HK-2 (cell line): ENCODE measurements around the gene NBL1.
"Not testable (repeated sequence)": the region's sequence is repeated elsewhere in the genome, so short reads cannot be mapped to it uniquely, and the experiment has no call there.

Experiments used
- DNase-seq: peaks from one replicate; pipeline ENCODE4 v3.0.0-alpha.2; 2018; ENCODE audit not compliant: unreplicated experiment

Gene NBL1

DNA sequence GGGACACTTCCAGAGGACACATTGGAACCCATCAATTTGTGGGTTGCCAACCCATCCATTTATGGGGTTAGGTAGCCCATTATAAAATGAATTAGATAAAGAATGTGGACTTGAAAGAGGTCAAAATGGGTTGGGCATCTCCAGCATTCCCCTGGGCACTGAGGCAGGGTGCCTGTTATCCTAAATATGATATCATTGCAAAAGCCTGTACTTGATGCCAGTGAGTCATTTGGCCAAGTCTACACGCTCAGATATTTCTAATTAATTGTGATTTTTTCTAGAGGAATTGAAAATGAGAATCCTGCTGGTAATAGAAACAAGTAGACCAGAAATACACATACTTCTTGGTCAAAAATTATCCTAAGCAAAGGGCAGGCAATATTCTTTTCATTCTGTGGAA, 21.9 kb upstream of the NBL1 start:
- DNase-seq = peak; percentile 41

DNA sequence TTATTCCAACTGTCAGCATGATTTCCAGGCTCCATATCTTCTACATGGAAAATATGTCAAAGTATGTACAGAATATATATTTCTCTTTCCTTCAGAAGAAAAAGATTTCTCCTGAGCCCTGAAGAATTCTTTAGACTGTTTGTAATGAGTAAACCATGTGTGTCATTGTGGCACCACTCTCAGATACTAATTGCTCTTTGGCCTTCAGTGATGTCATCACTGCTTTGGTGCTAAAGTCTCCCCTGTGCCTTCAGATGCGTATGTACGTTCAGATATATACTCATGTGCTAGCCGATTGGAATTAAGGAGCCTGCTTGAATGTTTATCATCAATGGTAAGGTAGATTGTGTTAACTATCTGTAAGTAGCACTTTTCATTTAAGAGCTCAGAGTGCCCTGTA, 20.6 kb upstream of the NBL1 start:
- DNase-seq = no peak

DNA sequence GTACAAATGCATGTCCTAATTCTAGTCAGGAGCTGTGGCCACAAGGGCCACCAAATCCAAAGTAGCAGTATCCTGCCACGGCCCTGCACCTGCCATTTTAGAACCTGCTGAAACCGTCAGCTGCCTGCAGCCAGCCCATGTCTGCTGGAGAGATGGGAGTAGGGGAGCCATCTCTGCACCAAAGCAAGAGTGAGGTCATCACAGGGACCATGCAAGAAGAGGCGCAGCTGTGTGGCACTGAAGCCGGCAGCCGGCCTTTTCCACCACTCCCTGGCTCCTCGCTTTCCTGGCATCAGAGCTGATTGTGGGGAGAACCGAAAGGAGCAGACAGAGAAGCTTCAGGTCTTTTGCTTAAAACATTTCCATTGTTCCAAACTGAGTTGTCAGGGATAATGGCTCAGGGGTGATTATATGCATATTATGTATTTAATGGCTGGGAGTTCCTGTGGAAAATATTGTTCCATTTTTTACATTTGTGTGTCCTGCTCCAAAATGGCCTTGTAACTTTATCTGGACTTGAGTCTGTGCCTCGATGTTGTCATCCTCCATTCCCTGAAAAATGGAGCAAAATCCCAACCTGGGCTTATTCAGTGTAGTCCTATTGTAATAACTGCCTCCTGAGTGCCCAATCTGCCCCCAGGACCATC, 18.7 kb upstream of the NBL1 start:
- DNase-seq = no peak

DNA sequence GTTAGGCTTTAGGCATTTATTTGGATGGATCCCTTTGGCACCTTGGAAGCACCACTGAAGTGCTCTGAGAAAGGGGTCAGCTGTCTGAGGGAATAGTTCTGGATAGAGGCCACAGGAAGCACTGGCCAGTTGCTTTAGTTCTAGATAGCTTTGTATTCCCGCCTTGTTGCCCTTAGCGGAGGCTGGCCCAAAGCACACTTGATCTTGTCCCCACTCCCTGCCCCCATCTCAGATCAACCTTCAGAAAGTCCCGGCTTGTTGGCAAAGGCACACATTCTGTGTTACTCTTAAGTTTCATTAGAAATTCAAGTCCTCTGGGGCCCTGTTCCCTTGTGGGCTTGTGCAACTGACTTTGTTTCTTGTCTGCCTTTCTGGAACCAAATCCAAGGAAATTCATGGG, 15.2 kb upstream of the NBL1 start:
- DNase-seq = no peak

DNA sequence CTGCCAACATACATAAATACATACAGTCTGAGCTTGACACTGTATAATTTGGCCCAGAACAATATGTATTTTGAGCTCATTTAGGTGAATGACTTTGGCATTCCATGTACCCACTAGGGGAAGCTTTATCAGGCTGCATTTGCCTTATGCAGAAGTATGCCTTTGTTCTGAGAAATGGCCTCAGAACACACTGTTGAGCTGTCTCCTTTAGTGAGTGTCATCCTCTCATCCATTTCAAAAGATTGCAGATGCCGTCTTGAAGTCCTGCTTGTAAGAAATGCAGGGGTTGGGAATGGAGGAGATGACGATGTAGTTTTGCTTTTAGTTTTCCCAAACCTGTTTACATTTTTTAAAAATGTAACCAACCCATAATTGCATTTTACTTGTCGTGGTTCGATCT, 14.8 kb upstream of the NBL1 start:
- DNase-seq = no peak

DNA sequence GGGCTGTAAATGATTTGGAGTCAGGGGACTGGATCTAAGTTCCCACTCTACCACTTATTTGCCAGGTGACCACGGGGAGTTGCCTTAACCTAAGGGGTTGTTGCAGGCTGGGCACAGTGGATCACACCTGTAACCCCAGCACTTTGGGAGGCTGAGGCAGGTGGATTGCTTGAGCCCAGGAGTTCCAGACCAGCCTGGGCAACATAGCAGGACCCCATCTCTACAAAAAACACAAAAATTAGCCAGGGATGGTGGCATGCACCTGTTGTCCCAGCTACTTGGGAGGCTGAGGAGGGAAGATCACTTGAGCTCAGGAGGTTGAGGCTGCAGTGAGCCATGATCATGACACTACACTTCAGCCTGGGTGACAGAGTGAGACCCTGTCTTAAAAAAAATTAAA, 13.9 kb upstream of the NBL1 start:
- not testable (repeated sequence) for DNase-seq

DNA sequence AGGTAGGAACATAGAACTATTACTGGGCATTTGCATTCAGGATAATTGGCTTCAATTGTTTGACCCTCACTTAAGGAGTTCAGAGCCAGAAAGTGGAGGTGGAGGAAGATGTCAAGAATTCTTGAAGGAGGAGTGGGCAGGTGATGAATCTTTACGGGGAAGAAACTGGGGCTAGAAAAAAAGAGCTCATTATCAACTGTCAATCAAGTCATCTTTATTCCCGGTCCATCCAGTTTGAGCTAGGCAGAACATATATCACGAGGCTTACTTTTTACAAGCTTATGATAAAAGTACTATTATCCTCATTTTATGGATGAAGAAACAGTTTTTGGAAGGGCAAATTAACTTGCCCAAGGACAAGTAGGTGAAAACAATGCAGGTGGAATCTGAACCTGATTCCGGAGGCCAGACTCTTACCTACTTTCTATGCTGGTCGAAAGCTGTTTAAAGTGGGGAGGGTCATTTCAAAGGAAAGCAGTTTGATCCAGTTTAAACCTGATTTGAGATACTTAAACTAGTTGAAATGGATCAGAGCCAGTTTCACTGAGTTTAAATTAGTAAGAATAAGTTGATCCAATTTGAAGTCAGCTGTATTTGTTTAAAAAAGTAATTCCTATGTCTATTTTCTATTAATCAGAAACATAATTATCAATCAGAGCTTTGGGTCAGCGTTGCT, 13.3 kb upstream of the NBL1 start:
- DNase-seq = no peak

DNA sequence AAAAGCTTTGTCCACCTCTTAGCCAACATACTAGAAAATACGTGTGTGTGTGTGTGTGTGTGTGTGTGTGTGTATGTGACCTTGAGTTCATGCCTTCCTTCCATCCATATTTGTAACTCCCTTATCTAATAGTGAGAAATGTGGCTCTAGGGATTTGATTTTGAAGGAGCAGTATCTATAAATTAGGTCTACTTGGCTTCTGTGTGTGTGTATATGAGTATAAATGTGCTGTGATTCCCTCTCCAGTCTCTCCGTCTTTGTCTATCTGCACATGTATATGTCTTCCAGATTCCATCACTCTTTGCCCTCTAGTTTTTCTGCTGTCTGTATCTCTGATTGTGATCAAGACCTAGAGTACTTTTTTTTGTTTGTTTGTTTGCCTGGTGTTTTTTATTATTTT, 11.9 kb upstream of the NBL1 start:
- no peak for DNase-seq

DNA sequence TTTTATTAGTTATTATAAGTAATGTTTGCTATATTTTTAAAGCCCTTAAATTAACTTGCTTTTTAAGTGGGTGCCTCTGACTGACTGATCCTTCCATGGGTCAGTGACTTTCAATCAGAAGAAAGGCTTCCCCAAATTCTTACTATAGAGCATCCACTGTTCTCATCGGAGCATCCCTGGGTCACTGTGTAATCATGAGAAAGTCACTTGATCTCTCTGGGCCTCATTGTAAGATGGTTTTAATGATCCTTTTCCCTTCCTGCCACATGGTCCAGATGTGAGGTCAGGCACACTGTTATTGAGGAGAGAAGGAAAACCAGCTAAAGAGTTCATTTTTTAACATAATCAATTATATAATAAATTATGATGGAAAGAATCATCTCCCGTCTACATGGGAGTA, 11.0 kb upstream of the NBL1 start:
- DNase-seq = no peak

DNA sequence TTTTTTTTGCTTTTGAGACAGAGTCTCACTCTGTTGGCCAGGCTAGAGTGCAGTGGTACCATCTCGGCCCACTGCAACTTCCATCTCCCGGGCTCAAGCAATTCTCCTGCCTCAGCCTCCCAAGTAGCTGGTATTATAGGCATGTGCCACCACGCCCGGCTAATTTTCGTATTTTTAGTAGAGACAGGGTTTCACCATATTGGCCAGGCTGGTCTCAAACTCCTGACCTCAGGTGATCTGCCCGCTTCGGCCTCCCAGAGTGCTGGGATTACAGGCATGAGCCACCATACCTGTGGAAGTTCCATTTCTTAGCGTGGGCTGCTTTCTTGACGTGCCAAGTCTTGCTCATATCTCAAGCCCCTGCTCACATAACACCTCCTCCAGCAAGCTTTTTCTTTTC, 9.0 kb upstream of the NBL1 start:
- not testable (repeated sequence) for DNase-seq

DNA sequence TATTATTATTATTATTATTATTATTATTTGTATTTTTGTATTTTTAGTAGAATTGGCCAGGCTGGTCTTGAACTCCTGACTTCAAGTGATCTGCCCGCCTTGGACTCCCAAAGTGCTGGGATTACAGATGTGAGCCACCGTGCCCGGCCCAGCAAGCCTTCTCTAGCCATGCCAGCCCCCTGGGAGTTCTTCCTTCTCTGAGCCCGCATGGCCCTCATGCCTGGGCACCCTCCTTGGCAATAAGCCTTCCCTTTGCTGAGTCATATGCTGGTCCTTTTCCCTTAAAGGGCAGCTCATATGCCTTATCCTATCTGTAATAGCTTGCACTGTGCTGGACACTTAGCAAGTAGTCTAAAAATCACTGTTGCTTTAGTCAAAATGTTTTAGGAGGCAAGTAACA, 8.5 kb upstream of the NBL1 start:
- DNase-seq = no peak

DNA sequence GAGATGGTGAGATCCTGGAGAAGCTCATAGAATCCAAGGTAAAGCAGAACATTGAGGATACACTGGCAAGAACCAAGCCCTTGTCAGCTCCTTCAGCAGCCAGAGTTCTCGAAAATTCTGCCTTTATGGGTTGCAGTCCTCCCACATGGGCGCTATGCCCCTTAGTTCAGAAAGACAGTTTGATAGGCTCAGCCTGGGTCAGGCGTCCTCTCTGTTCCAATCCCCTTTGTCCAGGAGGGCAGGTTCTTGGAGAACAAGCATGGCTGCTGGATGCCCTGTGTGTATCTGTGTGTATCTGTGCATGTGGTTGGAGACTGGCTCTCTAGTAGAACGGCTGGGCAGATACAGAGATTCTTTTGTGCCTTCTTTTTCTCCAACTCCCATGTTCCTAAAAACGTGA, 8.0 kb upstream of the NBL1 start:
- no peak for DNase-seq

DNA sequence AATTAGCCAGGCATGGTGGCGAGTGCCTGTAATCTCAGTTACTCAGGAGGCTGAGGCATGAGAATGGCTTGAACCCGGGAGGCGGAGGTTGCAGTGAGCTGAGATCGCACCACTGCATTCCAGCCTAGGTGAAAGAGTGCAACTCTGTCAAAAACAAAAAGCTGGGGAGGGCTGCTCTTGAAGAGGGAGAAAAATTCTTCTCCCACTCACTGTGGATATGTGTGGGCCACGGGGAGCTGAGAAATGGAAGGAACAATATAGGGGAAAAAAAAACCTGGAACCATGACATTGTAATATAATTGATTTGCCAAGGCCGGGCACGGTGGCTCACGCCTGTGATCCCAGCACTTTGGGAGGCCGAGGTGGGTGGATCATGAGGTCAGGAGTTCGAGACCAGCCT, 7.4 kb upstream of the NBL1 start:
- DNase-seq = not testable (repeated sequence)

DNA sequence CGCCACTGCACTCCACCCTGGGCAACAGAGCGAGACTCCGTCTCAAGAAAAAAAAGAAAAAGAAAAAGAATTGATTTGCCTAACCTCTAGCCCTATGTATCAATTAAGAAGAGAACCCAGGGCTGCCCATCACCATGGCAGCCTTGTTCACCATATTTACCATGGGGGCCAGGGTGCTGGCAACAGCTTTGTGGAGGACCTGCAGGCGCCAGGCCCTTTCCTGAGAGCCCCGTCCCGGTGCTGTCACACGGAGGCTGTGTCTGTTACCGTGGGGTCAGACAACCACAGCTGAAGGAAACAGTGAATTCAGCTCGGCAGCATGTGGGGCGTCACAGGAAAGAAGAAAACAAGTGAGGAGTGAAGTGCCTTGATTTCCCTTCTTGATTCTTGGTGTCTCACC, 6.5 kb upstream of the NBL1 start:
- DNase-seq = no peak

DNA sequence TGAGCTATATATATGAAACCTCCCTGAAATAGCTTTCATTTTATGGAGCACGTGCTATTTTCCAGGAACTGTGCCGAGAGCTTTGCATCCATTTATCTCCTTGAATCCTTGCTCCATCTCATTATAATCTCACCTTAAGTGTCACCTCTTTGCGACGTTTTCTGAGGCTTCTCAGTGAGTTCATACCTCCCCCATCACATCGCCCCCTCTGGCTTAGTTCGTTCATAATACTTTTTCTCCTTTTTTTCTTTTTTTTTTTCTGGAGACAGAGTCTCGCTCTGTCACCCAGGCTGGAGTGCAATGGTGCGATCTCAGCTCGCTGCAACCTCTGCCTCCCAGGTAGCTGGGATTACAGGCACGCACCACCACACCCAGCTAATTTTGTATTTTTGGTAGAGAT, 4.9 kb upstream of the NBL1 start:
- DNase-seq = not testable (repeated sequence)

DNA sequence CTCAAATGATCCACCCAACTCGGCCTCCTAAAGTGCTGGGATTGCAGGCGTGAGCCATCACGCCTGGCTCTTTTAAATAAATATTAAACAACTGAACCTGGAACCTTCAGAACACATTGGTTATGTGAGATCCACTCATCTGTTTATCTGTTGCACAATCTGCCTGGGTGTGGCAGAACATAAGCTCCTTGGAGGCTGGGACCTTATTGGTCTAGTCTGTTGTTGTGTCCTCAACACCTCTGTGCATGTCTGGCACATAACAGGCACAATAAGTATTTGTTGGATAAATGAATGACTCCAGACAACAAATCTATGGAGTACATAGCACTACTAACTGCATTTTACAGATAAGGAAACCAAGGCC, 4.1 kb upstream of the NBL1 start:
- DNase-seq = no peak

DNA sequence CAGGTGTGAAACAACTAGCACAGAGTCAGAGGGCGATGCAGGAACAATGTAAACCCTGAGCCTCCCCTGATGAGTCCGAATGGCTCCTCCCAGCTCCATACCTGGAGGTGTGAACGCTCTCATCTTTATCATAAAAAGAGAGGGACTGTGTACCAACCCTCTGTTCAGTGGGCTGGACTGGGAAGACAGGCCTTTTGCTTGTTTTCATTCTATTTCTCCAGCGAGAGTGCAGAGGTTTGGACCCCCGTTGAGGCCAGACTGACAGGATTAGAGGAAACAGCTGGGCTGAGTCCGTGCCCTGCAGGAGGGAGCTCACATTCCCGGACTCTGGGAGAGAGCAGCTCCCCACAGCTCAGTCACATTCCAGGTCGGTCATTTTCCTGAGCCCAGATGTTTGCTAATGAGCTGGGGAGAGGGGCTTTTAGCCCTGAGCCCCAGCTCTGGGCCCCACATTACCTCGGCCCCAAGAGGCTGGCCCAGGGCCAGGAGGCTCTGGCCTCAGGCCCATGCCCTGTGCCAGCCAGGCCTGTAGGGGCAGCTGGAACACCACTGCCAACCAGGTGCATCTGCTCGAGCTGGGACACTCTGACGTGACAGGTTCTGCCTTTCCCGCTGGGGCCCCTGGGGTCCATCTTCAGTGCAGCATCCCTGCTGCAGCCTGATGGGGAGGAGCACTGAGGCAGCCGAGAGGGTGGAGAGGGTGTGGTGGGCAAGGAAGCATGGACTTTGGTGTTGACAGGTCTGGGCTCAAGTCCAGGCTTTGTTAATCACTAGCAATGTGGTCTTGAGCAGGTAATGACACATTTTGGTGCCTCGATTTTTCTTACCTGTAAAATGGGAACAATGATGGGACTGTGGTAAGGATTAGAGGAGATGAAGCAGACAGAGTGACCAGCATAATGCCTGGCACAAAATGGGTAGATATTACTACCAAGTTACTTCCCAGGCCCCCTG, 3.5 kb upstream of the NBL1 start:
- DNase-seq = peak; percentile 40

DNA sequence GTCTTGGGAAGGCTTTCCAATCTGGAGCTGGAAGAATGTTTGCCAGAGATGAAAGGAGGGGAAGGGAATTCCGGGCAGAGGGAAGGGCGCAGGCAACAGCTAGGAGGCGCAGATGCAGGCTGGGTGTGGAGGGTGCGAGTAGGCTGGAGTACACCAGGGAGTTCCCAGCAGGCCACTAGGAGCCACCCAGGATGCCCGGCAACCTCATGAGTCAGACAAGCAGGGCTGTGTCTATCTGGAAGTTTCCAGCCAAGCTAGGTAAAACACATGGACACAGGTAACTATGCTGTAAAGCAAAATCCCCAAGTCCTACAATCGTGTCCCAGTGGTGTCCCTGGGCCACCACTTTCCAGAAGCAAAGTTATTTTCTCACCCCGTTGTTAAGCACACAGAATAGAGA, 990 bp upstream of the NBL1 start:
- DNase-seq = peak; percentile 72

DNA sequence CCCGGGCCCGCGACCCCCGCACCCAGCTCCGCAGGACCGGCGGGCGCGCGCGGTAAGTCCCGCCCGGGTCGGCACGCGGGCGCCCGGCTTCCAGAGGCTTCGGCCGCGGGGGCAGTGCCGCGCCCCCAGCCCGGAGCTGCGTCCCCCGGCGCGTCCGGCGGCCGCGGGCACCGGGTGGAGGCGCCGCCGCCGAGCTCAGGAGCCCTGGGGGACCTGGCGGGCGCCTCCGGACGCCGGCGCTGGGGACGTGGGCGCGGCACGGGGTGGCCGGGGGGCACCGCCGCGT, 227 bp downstream of the NBL1 start:
- no peak for DNase-seq

DNA sequence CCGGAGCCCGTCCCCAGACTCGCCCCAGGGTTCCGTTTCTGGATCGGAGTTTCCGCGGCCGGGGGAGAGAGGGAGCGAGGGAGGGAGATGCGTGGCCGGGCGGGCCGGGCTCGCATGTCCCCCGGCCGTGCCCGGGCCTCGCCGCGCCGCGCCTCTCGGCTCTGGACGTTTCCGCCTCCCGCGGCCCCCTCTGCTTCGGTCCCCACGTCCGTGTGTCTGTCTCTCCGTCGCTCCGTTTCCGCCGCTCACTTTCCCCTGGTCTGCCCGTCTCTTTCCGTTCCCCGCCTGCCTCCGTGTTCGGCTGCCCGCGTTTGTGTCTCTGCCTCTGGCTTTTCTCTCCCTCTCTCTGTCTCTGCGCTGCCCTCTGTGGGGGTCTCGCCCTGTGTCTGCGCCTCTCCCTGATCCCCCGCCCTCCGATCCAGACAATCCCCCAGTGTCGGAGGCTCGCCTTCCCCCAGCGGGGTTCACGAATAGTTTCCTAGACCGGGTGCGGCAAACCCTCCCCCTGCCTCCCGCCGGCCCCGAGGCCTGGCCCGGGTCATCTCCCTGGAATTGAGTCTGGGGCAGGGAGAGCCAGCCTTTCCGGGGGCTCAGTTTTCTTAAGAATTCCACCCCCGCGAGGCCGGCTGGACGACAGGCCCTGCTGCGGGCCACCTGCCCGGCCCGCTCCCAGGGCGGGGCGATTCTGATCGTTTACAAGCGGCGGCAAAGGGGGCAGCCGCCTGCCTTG, 735 bp downstream of the NBL1 start:
- peak; percentile 53 for DNase-seq

DNA sequence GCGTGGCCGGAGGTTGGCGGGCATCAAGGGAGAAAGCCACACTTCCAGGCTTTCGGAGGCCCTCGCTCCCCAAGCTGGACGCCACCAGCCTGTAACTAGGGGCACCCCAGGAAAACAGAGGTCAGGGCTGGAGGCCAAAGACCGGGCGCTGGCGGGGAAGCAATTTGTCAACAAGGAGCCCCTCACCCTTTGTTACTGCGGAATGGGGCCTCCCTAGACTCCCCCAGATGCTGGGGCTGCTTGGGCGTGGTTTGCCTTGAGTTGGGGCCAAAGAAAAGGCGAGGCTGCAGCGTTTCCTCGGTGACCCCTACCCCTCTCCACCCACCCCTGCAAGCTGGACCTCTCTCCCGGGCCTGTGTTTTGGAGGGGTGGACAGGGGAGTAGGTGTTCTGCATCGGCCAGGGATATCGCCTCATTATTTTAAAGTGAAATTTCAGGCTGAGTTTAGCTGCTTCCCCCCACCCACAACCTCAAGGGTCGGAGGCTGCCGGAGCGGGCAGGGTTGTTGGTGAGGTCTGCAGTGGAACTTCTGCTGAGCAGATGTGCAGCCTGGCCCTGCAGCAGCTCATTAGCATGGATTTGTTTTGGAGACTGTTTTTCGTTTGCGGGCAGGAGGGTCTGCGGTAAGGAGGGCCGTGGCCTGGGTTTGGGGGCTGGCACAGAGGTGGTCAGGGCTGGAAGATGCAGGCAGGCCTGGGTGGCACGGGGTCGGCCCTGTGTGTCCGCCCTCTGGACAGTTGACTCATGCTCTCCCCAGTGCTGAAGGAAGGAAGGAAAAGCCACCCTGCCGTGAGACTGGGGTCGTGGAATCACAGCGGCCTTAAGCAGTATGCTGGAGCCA, 1.5 kb downstream of the NBL1 start:
- DNase-seq = no peak
